ENCODE measurements around the gene UBE2QL1. TPM values are rescaled to one million over a fixed set of nuclear protein-coding genes. Genes with fewer than 3 reads are reported as not detected.
A peak's percentile ranks its signal among the peaks of the same experiment; 100 is the strongest.

UBE2QL1 gene
- 1 to 10 TPM; 2.5 to 8.6 TPM for total RNA-seq

GRCh38 chr5:6448622-6449464, at the start of gene UBE2QL1:
TSS of gene UBE2QL1 (plus strand) at chr5:6448859. CDS start at chr5:6448894, 35 bp downstream.
- Histone ChIP-seq H3K4me1 (replicated peaks) (no peaks in the 10 kb centered on the region), H3K27me3 (replicated peaks; ENCODE audit: insufficient read depth) (no peaks in the 10 kb centered on the region), H3K4me3 (peak within 1 kb of the TSS; percentile 40 to 42), H3K9me3 (no peaks in the 10 kb centered on the region), H3K27ac (peak within 1 kb of the TSS in 1 of 2 donors; percentile 38), H3K36me3 (no peaks in the 10 kb centered on the region)
- TF ChIP-seq POLR2A (IDR thresholded peaks at IDR 0.05) (no peak), POLR2AphosphoS5 (IDR thresholded peaks at IDR 0.05) (no peak), CTCF (IDR thresholded peaks at IDR 0.05) (no peak)
- under 1% methylated on average over 61 of the region's 103 CpGs for WGBS
- intact Hi-C loops (cut with DNase I) = no loop called here
- peak; percentile 33 for DNase-seq (ENCODE audit: low spot score)

GRCh38 chr5:6399980-6400910, 48.4 kb upstream of the UBE2QL1 start:
- H3K4me1 ChIP-seq (replicated peaks) = no peaks in the 10 kb centered on the region
- H3K36me3 ChIP-seq = no peaks in the 10 kb centered on the region
- H3K27ac ChIP-seq = no peak overlapping the region
- intact Hi-C loops (cut with DNase I) = no loop called here
- DNase-seq (ENCODE audit: low spot score) = no peak
- no peak overlapping the region for H3K4me3 ChIP-seq
- 61% methylated on average over 13 of the region's 13 CpGs for WGBS
- no peaks in the 10 kb centered on the region for H3K27me3 ChIP-seq (replicated peaks; ENCODE audit: insufficient read depth)
- no peaks in the 10 kb centered on the region for H3K9me3 ChIP-seq
- TF ChIP-seq CTCF (IDR thresholded peaks at IDR 0.05) (no peak), POLR2A (IDR thresholded peaks at IDR 0.05) (no peak), POLR2AphosphoS5 (IDR thresholded peaks at IDR 0.05) (no peak)

- Histone ChIP-seq H3K4me3 (no peak overlapping the region), H3K36me3 (no peaks in the 10 kb centered on the region), H3K9me3 (no peaks in the 10 kb centered on the region), H3K4me1 (replicated peaks) (no peaks in the 10 kb centered on the region), H3K27me3 (replicated peaks; ENCODE audit: insufficient read depth) (no peaks in the 10 kb centered on the region), H3K27ac (no peak overlapping the region)
- WGBS = 79% methylated on average over 2 of the region's 2 CpGs
- intact Hi-C loops (cut with DNase I) = no loop called here
- no peak for DNase-seq (ENCODE audit: low spot score)
- no peak for TF ChIP-seq POLR2AphosphoS5 (IDR thresholded peaks at IDR 0.05)
- no peak for TF ChIP-seq POLR2A (IDR thresholded peaks at IDR 0.05)
- no peak for TF ChIP-seq CTCF (IDR thresholded peaks at IDR 0.05)
These were observed 47.2 kb upstream of the UBE2QL1 start for GRCh38 chr5:6401410-6401809.

GRCh38 chr5:6402939-6403338, 45.7 kb upstream of the UBE2QL1 start:
- Histone ChIP-seq H3K4me1 (replicated peaks) (no peaks in the 10 kb centered on the region), H3K9me3 (no peaks in the 10 kb centered on the region), H3K27me3 (replicated peaks; ENCODE audit: insufficient read depth) (no peaks in the 10 kb centered on the region), H3K4me3 (no peak overlapping the region), H3K36me3 (no peaks in the 10 kb centered on the region), H3K27ac (no peak overlapping the region)
- intact Hi-C loops (cut with DNase I) = no loop called here
- 43% methylated on average over 6 of the region's 6 CpGs for WGBS
- TF ChIP-seq POLR2A (IDR thresholded peaks at IDR 0.05) = no peak
- no peak for TF ChIP-seq CTCF (IDR thresholded peaks at IDR 0.05)
- TF ChIP-seq POLR2AphosphoS5 (IDR thresholded peaks at IDR 0.05) = no peak
- no peak for DNase-seq (ENCODE audit: low spot score)
